Astrocyte (in vitro differentiated cells and primary cell): Measurements from ENCODE around the gene DHCR7. TPM values are rescaled to one million over a fixed set of nuclear protein-coding genes. Genes with fewer than 3 reads are reported as not detected.

Source experiments
- DNase-seq: peaks from one replicate; pipeline ENCODE4 v3.0.0-alpha.2; 2010; ENCODE audit warnings: low read depth
- FAIRE-seq: peaks from 2 replicates; lab custom pipeline; 2011; peaks lifted over from hg19 to GRCh38; lab: Jason Lieb, UNC
- H2AFZ ChIP-seq: 2 replicates; pipeline ENCODE4 v1.6.0; 2012; ENCODE audit warnings: low read depth, low read length, inconsistent platforms
- H3K27ac ChIP-seq: 2 replicates; pipeline ENCODE4 v1.5.1; 2011; ENCODE audit warnings: low read depth, low read length, inconsistent platforms
- H3K27me3 ChIP-seq: 2 replicates; pipeline ENCODE4 v1.6.0; 2011; ENCODE audit warnings: low read length, inconsistent platforms; ENCODE audit not compliant: insufficient read depth
- H3K36me3 ChIP-seq: 2 replicates; pipeline ENCODE4 v1.5.1; 2011; ENCODE audit warnings: low read length, inconsistent platforms; ENCODE audit not compliant: insufficient read depth
- H3K4me1 ChIP-seq: 2 replicates; pipeline ENCODE4 v1.5.1; 2011; ENCODE audit warnings: low read length, inconsistent platforms; ENCODE audit not compliant: insufficient read depth
- H3K4me2 ChIP-seq: 2 replicates; pipeline ENCODE4 v1.6.0; 2012; ENCODE audit warnings: low read length, inconsistent platforms
- H3K4me3 ChIP-seq: 2 replicates; pipeline ENCODE4 v1.5.1; 2011; ENCODE audit warnings: low read depth, mild to moderate bottlenecking, low read length, inconsistent platforms; ENCODE audit not compliant: insufficient read depth
- H3K79me2 ChIP-seq: 2 replicates; pipeline ENCODE4 v1.6.0; 2012; ENCODE audit warnings: mild to moderate bottlenecking, low read length, inconsistent platforms; ENCODE audit not compliant: insufficient read depth
- H3K9ac ChIP-seq: 2 replicates; pipeline ENCODE4 v1.6.0; 2012; ENCODE audit warnings: mild to moderate bottlenecking, low read length, inconsistent platforms
- H3K9me3 ChIP-seq: 2 replicates; pipeline ENCODE4 v1.5.1; 2012; ENCODE audit warnings: low read depth, mild to moderate bottlenecking, low read length, inconsistent platforms; ENCODE audit not compliant: insufficient read depth
- H4K20me1 ChIP-seq: 2 replicates; pipeline ENCODE4 v1.6.0; 2012; ENCODE audit warnings: low read length, inconsistent platforms; ENCODE audit not compliant: insufficient read depth
- H3K27ac Mint-ChIP-seq: one replicate; pipeline ENCODE4 v1.8.0; 2021; ENCODE audit warnings: mild to moderate bottlenecking, mixed read lengths; ENCODE audit not compliant: unreplicated experiment
- H3K27me3 Mint-ChIP-seq: one replicate; pipeline ENCODE4 v1.8.0; 2021; ENCODE audit warnings: low read depth, mixed read lengths; ENCODE audit not compliant: unreplicated experiment
- H3K36me3 Mint-ChIP-seq: one replicate; pipeline ENCODE4 v1.8.0; 2021; ENCODE audit warnings: low read depth, mixed read lengths; ENCODE audit not compliant: unreplicated experiment
- H3K4me1 Mint-ChIP-seq: one replicate; pipeline ENCODE4 v1.8.0; 2021; ENCODE audit warnings: low read depth, mixed read lengths; ENCODE audit not compliant: unreplicated experiment
- H3K4me3 Mint-ChIP-seq: one replicate; pipeline ENCODE4 v1.8.0; 2021; ENCODE audit warnings: mild to moderate bottlenecking, moderate library complexity, mixed read lengths; ENCODE audit not compliant: unreplicated experiment
- H3K9me3 Mint-ChIP-seq: one replicate; pipeline ENCODE4 v1.8.0; 2021; ENCODE audit warnings: mild to moderate bottlenecking, mixed read lengths; ENCODE audit not compliant: unreplicated experiment
- EZH2 ChIP-seq: IDR thresholded peaks from 2 replicates; pipeline ENCODE4 v1.6.1; 2012; ENCODE audit warnings: mild to moderate bottlenecking, low read length, inconsistent platforms; ENCODE audit not compliant: insufficient read depth
- total RNA-seq: library from RNA; stranded (reverse); gene quantifications from 2 replicates; pipeline ENCODE4 v1.2.1, GENCODE V29; 2021
- TF ChIP-seq, protein P1 (sequence below): IDR thresholded peaks from 2 replicates; pipeline ENCODE4 v1.5.1; 2011; ENCODE audit warnings: low read depth, mild to moderate bottlenecking, inconsistent platforms, low read length, moderate library complexity; ENCODE audit not compliant: insufficient read depth

Gene DHCR7
- total RNA-seq, 1 donor from 2014 or later = 92.8 TPM

DNA sequence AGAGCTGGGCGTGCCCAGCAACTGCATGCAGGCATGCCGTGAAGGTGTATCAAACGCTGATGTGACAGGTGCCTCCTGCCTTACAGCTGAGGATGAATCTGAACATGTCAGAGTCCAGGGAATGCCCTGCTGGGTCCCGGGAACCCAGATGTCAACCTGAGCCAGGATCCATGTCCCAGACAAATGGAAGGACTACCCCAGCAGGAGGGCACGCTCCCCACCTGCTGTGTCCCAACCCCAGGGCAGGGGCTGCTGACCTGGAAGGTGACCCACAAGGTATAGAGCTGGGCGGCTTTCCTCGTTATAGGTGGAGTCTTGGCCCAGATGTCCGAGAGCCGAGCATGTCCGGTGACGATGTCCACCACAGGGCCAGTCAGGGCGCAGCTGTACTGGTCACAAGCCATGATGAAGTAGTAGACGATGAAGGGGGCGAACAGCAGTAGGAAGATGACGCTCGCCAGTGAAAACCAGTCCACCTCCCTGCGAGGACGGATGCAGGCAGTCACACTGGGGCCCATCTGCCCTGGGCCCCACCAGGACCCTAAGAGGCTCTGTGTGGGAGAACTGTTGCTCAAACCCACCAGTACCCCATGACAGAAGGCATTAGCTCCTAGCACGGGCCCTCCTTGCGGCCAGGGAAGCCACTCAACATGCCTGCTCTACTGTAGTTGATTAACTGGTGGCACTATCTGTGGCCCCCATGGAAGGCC, 4.3 kb downstream of the DHCR7 start:
- peaks cover 8% of the 10 kb centered on the region for H3K4me1 ChIP-seq
- H3K4me3 Mint-ChIP-seq = no peak overlapping the region
- peaks cover 27% of the 10 kb centered on the region for H3K36me3 Mint-ChIP-seq
- H3K27me3 ChIP-seq = no peaks in the 10 kb centered on the region
- no peaks in the 10 kb centered on the region for H3K9me3 Mint-ChIP-seq
- no peak overlapping the region for H3K27ac Mint-ChIP-seq
- DNase-seq (no peak), FAIRE-seq (no peak)
- H3K4me3 ChIP-seq = no peak overlapping the region
- no peaks in the 10 kb centered on the region for H3K9me3 ChIP-seq
- peaks cover 28% of the 10 kb centered on the region for H3K36me3 ChIP-seq
- H2AFZ ChIP-seq = no peak overlapping the region
- H4K20me1 ChIP-seq = peaks cover 26% of the 10 kb centered on the region
- H3K4me2 ChIP-seq = no peak overlapping the region
- no peak for TF ChIP-seq EZH2
- TF ChIP-seq, protein P1, sequence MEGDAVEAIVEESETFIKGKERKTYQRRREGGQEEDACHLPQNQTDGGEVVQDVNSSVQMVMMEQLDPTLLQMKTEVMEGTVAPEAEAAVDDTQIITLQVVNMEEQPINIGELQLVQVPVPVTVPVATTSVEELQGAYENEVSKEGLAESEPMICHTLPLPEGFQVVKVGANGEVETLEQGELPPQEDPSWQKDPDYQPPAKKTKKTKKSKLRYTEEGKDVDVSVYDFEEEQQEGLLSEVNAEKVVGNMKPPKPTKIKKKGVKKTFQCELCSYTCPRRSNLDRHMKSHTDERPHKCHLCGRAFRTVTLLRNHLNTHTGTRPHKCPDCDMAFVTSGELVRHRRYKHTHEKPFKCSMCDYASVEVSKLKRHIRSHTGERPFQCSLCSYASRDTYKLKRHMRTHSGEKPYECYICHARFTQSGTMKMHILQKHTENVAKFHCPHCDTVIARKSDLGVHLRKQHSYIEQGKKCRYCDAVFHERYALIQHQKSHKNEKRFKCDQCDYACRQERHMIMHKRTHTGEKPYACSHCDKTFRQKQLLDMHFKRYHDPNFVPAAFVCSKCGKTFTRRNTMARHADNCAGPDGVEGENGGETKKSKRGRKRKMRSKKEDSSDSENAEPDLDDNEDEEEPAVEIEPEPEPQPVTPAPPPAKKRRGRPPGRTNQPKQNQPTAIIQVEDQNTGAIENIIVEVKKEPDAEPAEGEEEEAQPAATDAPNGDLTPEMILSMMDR = no peak
- H3K4me1 Mint-ChIP-seq = peaks cover 4% of the 10 kb centered on the region
- H3K27ac ChIP-seq = no peak overlapping the region
- peaks cover 6% of the 10 kb centered on the region for H3K79me2 ChIP-seq
- no peak overlapping the region for H3K9ac ChIP-seq
- no peaks in the 10 kb centered on the region for H3K27me3 Mint-ChIP-seq

DNA sequence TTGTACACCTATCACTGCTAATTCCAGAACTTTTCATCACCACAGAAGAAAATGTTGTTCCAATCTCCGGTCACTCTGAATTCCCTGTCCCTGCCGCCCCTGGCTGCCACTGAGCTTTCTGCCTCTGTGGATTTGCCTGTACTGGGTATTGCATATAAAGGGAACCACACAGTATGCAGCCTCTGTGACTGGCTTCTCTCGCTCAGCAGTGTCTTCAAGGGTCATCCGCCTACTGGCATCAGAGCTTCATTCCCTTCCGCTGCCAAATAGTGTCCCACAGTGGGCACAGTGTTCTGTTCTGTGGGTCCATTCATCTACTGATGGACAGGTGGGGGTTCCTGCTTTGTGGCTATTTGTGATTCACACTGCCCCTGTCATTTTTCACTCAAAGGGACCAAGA, 5.3 kb downstream of the DHCR7 start:
- no peak overlapping the region for H3K9ac ChIP-seq
- H2AFZ ChIP-seq = no peak overlapping the region
- H3K4me1 ChIP-seq = peaks cover 5% of the 10 kb centered on the region
- no peak overlapping the region for H3K27ac ChIP-seq
- Mint-ChIP-seq H3K4me1 (peaks cover 4% of the 10 kb centered on the region), H3K27ac (no peak overlapping the region), H3K9me3 (no peaks in the 10 kb centered on the region), H3K36me3 (peaks cover 32% of the 10 kb centered on the region), H3K27me3 (no peaks in the 10 kb centered on the region), H3K4me3 (no peak overlapping the region)
- no peak for DNase-seq
- H4K20me1 ChIP-seq = peaks cover 26% of the 10 kb centered on the region
- H3K79me2 ChIP-seq = no peaks in the 10 kb centered on the region
- H3K4me2 ChIP-seq = no peak overlapping the region
- H3K9me3 ChIP-seq = no peaks in the 10 kb centered on the region
- TF ChIP-seq, protein P1 = no peak
- no peak for TF ChIP-seq EZH2
- H3K27me3 ChIP-seq = no peaks in the 10 kb centered on the region
- H3K4me3 ChIP-seq = no peak overlapping the region
- FAIRE-seq = no peak
- peaks cover 32% of the 10 kb centered on the region for H3K36me3 ChIP-seq

DNA sequence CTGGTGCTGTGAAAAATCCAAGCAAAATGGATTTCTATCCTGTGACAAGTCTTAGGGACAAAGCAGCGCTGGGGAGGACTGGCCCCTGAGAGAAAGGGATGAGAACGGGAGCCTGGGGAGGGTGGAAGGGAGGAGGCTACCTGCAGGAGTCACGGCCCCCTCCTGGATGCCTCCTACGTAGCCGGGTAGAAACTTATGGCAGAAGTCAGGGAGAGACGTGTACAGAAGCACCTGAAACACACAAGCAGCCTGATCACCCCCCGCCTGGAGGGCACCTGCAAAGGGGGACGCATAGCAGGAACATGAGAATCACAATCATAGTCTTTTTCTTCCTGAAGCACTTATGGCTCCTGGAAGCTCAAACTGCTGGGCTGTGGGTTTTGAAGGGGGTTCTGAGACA, 6.1 kb downstream of the DHCR7 start:
- H2AFZ ChIP-seq = no peak overlapping the region
- TF ChIP-seq, protein P1 = no peak
- no peak for TF ChIP-seq EZH2
- H3K27ac ChIP-seq = no peak overlapping the region
- FAIRE-seq = no peak
- H3K4me1 ChIP-seq = no peaks in the 10 kb centered on the region
- peaks cover 24% of the 10 kb centered on the region for H4K20me1 ChIP-seq
- H3K79me2 ChIP-seq = no peaks in the 10 kb centered on the region
- Mint-ChIP-seq H3K27ac (no peak overlapping the region), H3K4me3 (no peak overlapping the region), H3K4me1 (no peaks in the 10 kb centered on the region), H3K27me3 (no peaks in the 10 kb centered on the region), H3K36me3 (peaks cover 34% of the 10 kb centered on the region), H3K9me3 (no peaks in the 10 kb centered on the region)
- H3K4me3 ChIP-seq = no peak overlapping the region
- no peak for DNase-seq
- H3K27me3 ChIP-seq = no peaks in the 10 kb centered on the region
- no peak overlapping the region for H3K4me2 ChIP-seq
- H3K9me3 ChIP-seq = no peaks in the 10 kb centered on the region
- H3K36me3 ChIP-seq = peaks cover 32% of the 10 kb centered on the region
- H3K9ac ChIP-seq = no peak overlapping the region
